Activated naive CD8-positive, alpha-beta T cell treated with anti-CD3 and anti-CD28 coated beads, Interleukin-2, amount 10 ng/mL, durations not matched to agents 7 days and 5 days (primary cell): ENCODE results near the gene ACTR1A. TPM values are rescaled to one million over a fixed set of nuclear protein-coding genes. Genes with fewer than 3 reads are reported as not detected.
A peak's percentile ranks its signal among the peaks of the same experiment; 100 is the strongest.
"Not testable (repeated sequence)": the region's sequence is repeated elsewhere in the genome, so short reads cannot be mapped to it uniquely, and the experiment has no call there.

ENCODE experiments used
- ATAC-seq: fragments of 150-1000 bp; cut with Tn5 transposase; one replicate; pipeline ENCODE4 v1.10.0; 2021; ENCODE audit warnings: low read depth, moderate library complexity
- POLR2A ChIA-PET: fragments of 350-600 bp; sonication (Branson Sonifier 250); formaldehyde crosslinking; loops from one replicate; lab custom pipeline; 2021; ENCODE audit warnings: antibody characterized with exemption; lab: Charles Lee
- DNase-seq: peaks from one replicate; pipeline ENCODE4 v3.0.0; 2021
- H3K27ac Mint-ChIP-seq: one replicate; pipeline ENCODE4 v1.8.0; 2022; ENCODE audit warnings: mild to moderate bottlenecking, mixed read lengths
- H3K27me3 Mint-ChIP-seq: one replicate; pipeline ENCODE4 v1.8.0; 2022; ENCODE audit warnings: mild to moderate bottlenecking, moderate library complexity, mixed read lengths
- H3K36me3 Mint-ChIP-seq: one replicate; pipeline ENCODE4 v1.8.0; 2021; ENCODE audit warnings: mild to moderate bottlenecking, mixed read lengths
- H3K4me1 Mint-ChIP-seq: one replicate; pipeline ENCODE4 v1.8.0; 2021; ENCODE audit warnings: mixed read lengths
- H3K4me3 Mint-ChIP-seq: one replicate; pipeline ENCODE4 v1.8.0; 2022; ENCODE audit warnings: mild to moderate bottlenecking, moderate library complexity, mixed read lengths
- H3K9me3 Mint-ChIP-seq: one replicate; pipeline ENCODE4 v1.8.0; 2021; ENCODE audit warnings: mixed read lengths
- total RNA-seq, 2 experiments: library from RNA; stranded (reverse); gene quantifications; one replicate each; pipeline ENCODE4 v1.2.3, GENCODE V29; 2021

Gene ACTR1A
- total RNA-seq, 2 experiments from 2014 or later = 64.8 to 67.6 TPM

DNA sequence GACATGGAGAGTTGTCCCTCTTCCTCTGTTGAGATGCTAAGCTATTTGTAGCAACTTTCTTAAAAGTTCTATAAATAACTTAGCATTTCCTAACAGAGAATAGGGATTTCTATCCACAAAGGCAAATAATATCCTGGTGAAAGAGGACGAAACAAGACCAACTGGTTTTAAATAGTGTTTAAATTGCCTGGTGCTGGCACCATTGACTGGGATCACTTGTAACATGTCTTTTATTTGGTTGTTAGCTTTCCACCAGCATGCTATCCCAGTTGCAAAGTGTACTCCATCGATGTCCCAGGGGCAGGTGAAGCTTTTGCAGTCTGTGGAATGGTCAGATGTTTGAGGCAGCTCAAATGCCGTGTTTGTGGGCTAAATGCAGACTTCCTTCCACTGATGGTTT lies 5.0 kb upstream of the ACTR1A start:
- POLR2A ChIA-PET = no interaction called here
- peaks cover 36% of the 10 kb centered on the region for H3K4me1 Mint-ChIP-seq
- DNase-seq = no peak
- no peaks in the 10 kb centered on the region for H3K9me3 Mint-ChIP-seq
- no peak overlapping the region for H3K27ac Mint-ChIP-seq
- H3K4me3 Mint-ChIP-seq = no peak overlapping the region
- H3K36me3 Mint-ChIP-seq = peaks cover 8% of the 10 kb centered on the region
- no peaks in the 10 kb centered on the region for H3K27me3 Mint-ChIP-seq
- ATAC-seq = no peak

DNA sequence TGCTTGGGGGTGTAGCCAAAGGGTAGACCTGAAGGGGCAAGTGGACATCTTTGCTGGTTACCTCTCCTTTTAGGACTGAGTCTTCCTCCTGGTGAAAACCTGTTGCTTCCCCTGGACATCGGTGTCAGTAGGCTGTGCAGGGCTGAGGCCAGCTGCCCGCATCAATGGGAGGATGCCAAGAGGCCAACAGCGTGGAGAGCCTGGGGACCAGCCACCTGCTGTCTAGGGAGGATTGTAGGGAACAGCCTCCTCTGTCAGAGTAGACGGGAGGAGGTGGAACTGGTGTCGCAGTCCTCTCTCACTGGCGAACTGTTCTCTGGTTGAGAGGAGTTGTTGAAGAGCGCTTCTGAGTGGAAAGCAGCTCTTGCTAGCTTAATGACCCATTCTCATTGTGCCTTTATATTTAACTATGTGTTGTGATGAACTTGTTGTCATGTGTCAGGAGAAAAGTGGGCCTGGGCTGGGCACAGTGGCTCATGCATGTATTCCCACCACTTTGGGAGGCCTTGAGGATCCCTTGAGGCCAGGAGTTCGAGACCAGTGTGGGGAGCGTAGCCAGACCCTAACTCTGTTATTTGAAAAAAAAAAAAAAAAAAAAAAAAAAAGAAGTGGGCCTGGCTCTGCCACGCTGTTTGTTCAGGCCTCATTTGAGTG lies 3.1 kb upstream of the ACTR1A start:
- H3K4me1 Mint-ChIP-seq = peaks cover 26% of the 10 kb centered on the region
- no peak overlapping the region for H3K4me3 Mint-ChIP-seq
- no peaks in the 10 kb centered on the region for H3K9me3 Mint-ChIP-seq
- ATAC-seq (no peak), DNase-seq (no peak)
- POLR2A ChIA-PET = interaction anchor here (1.2 to 3.2 kb wide), 4 partner anchors 44 to 137 kb away, joined by 4 to 17 read pairs (median 8); partner anchors contain the start of gene CUEDC2
- no peak overlapping the region for H3K27ac Mint-ChIP-seq
- H3K27me3 Mint-ChIP-seq = no peaks in the 10 kb centered on the region
- H3K36me3 Mint-ChIP-seq = peaks cover 3% of the 10 kb centered on the region

DNA sequence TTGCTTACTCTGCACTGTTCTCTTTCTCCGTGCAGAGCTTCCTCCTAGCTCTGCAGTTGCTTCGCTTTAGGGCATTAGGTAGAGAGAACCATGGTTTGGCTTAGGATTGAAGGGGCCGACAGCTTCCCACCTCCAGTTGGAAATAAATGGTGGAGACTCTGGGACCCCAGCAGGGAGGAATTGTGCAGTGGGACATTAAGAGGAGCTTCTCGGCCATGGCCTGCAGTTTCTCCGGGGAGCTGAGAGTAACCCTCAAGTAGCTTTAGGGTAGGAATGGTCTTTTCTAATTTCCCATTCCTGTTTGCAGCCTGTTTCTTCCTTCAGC lies 2.4 kb upstream of the ACTR1A start:
- Mint-ChIP-seq H3K4me1 (peaks cover 27% of the 10 kb centered on the region), H3K36me3 (peaks cover 3% of the 10 kb centered on the region), H3K27me3 (no peaks in the 10 kb centered on the region), H3K9me3 (no peaks in the 10 kb centered on the region), H3K4me3 (no peak overlapping the region), H3K27ac (peak overlapping the region; percentile 81)
- ATAC-seq (no peak), DNase-seq (no peak)
- POLR2A ChIA-PET = interaction anchor here (0.6 to 3.2 kb wide), 13 partner anchors 10 to 378 kb away, joined by 3 to 17 read pairs (median 4); partner anchors contain the start of gene CUEDC2

DNA sequence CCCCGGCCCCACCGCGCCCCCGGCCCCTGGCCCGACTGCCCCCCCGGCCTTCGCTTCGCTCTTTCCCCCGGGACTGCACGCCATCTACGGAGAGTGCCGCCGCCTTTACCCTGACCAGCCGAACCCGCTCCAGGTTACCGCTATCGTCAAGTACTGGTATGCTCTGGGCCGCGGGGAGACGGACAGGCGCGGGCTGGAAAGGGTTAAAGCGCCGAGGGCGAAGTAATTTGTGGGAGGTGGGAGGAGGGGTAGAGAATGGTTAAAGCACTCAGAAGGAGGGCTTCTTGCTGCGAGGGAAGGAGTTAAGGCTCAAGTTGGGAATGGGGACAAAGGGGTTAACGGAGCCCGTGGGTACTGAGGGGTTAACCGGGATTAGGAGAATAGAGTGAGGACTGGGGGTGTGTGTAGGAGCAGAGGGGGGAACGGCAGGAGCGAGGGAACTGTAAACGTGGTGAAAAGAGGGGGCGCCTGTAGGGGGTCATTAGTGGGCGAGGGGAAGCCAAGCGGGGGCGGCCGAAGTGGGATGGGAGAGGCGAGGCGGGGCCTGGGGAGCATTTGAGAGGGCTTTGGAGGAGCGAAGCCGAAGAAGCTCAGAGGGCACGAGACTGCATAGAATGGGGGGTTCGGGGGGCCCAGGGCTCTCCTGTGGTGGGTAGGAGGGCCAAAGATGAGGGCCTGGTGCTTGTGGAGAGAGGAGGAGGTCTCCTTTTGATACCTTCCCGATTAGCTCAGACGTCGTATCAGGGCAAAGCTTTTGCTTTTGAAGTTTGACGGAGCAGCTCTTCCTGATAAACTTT lies 1.9 kb upstream of the ACTR1A start:
- Mint-ChIP-seq H3K4me3 (no peak overlapping the region), H3K4me1 (peaks cover 27% of the 10 kb centered on the region), H3K9me3 (no peaks in the 10 kb centered on the region), H3K36me3 (peaks cover under 1% of the 10 kb centered on the region), H3K27me3 (no peaks in the 10 kb centered on the region), H3K27ac (peak overlapping the region; percentile 81)
- ATAC-seq (no peak), DNase-seq (peak; percentile 45)
- POLR2A ChIA-PET = interaction anchor here (0.5 to 3.2 kb wide), 16 partner anchors 10 to 390 kb away, joined by 3 to 17 read pairs (median 3); partner anchors contain the start of gene CUEDC2

DNA sequence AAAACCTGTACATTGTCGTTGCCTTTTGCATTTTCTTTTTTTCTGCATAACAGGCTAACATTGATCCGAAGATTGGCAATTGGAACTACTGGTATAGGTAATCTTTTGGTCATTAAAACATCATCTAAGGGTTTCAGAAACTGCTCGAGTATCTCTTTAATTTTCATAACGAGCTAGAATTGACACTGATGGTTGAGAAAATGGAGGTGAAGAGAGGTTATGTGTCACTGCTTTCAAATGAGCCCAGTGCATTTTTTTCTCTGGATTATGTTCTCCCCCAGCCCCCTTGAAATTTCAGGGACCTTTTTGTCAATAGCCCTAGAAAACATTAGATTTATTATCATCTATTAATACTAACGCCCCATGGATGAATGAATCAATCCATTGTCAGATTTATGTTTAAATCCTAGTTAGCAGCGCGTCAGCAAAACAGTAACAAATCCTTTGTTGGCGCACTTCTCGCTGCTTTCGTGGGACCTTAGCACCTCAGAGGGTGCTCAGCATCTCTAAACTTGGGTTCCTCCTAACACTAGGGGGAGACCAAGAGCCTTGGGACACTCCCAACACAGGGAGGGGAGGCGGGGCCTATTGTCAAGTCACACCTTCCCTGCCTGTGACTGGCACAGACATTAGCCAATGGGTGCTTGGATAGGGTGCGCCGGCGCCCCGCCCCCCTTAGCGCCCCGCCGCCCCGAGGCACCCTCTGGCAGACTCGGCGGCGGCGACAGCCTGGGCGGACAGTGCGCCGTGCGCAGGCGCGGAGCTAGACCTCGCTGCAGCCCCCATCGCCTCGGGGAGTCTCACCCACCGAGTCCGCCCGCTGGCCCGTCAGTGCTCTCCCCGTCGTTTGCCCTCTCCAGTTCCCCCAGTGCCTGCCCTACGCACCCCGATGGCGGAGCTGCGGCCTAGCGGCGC lies 1.0 kb upstream of the ACTR1A start, which contains the start of gene SUFU:
TSS of gene SUFU (plus strand) at position 709 of the 915 bp plus-strand sequence. CDS start at position 890, 181 bp downstream.
- H3K27ac Mint-ChIP-seq = peak within 1 kb of the TSS; percentile 81
- no peak within 1 kb of the TSS for H3K4me3 Mint-ChIP-seq
- H3K27me3 Mint-ChIP-seq = no peaks in the 10 kb centered on the region
- no peaks in the 10 kb centered on the region for H3K9me3 Mint-ChIP-seq
- DNase-seq (peak; percentile 96), ATAC-seq (peak; percentile 70)
- peaks cover 25% of the 10 kb centered on the region for H3K4me1 Mint-ChIP-seq
- POLR2A ChIA-PET = interaction anchor here (0.5 to 3.2 kb wide), 18 partner anchors 11 to 389 kb away, joined by 3 to 17 read pairs (median 3); partner anchors contain the start of genes ARL3, CUEDC2, SFXN2 and TRIM8
- H3K36me3 Mint-ChIP-seq = no peaks in the 10 kb centered on the region

DNA sequence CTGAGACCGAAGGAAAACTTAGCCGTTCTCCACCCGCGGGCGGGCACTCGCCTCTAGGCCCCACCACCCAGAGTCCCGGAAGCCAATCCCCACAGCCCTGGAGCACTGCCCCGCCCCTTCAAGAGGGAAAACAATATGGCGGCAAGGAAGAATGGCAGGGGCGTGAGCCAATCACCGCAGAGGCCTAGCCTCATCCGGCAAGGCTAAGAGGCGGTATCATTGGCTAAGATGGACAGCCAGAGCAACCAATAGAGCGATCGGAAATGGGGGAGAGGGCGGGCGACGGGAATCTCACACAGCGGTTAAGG lies 529 bp downstream of the ACTR1A start:
- no peak overlapping the region for H3K27ac Mint-ChIP-seq
- H3K4me1 Mint-ChIP-seq = peaks cover 24% of the 10 kb centered on the region
- no peak overlapping the region for H3K4me3 Mint-ChIP-seq
- H3K27me3 Mint-ChIP-seq = no peaks in the 10 kb centered on the region
- POLR2A ChIA-PET = interaction anchor here (1.0 to 1.2 kb wide), 6 partner anchors 20 to 174 kb away, joined by 3 to 8 read pairs (median 3); partner anchors contain the start of gene TRIM8
- DNase-seq = peak; percentile 92
- no peaks in the 10 kb centered on the region for H3K9me3 Mint-ChIP-seq
- peak; percentile 71 for ATAC-seq
- H3K36me3 Mint-ChIP-seq = peaks cover 2% of the 10 kb centered on the region

DNA sequence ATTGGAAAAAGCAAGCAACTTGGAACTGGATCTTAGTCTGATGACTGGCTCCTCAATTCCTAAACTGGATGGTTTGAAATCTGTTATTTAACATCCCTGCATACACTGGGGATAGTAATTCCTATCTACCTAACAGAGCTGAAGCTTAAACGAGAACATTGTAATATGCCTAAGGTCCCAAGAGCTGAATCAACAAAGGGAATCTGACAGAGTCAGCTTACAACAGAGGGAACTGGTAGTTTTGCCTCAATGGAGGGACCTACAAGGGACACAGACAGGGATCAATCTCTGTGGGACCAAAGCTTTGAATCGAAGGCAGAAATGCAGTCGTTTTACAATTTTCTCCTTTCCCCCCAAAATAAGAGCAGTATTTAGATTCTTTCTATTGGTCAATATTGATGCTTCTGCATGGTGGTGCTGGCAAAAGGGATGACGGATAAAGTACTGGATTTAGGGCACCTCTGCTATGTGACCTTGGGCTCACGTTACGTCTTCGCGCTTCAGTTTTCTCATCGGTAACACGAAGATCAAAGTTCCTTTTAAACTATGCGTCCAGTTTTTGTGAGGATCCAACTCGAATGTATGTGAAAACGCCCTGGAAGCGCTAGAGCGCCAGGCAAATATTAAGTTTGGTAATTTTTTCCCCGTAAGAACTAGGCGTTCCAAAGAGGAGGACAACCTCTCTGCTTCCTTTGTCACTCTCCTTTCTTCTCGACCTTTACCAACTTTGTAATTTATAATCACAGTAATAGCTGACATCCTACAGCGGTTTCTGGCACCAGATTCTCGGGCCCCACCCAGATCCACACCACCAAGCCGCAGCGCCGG lies 1.1 kb downstream of the ACTR1A start:
- H3K27me3 Mint-ChIP-seq = no peaks in the 10 kb centered on the region
- H3K36me3 Mint-ChIP-seq = peaks cover 2% of the 10 kb centered on the region
- ATAC-seq (no peak), DNase-seq (no peak)
- no peak overlapping the region for H3K4me3 Mint-ChIP-seq
- POLR2A ChIA-PET = interaction anchor here (1.0 to 1.1 kb wide), 3 partner anchors 19 to 102 kb away, joined by 3 to 4 read pairs (median 3); no protein-coding TSS in a partner anchor
- no peaks in the 10 kb centered on the region for H3K9me3 Mint-ChIP-seq
- H3K4me1 Mint-ChIP-seq = peaks cover 23% of the 10 kb centered on the region
- H3K27ac Mint-ChIP-seq = no peak overlapping the region

DNA sequence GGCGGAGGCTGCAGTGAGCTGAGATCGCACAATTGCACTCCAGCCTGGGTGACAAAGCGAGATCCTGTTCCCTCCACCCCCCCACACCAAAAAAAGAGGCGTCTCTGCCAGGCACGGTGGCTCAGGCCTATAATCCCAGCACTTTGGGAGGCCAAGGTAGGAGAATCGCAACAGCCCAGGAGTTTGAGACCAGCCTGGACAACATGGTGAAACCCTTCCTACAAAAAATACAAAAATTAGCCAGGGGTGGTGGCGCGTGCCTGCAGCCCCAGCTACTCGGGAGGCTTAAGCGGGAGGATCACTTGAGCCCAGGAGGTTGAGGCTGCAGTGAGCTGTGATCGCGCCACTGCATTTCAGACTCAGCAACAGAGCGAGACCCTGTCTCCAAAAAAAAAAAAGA lies 1.8 kb downstream of the ACTR1A start:
- not testable (repeated sequence) for H3K9me3 Mint-ChIP-seq, DNase-seq, H3K36me3 Mint-ChIP-seq, H3K27me3 Mint-ChIP-seq, H3K4me3 Mint-ChIP-seq, ATAC-seq, H3K27ac Mint-ChIP-seq
- POLR2A ChIA-PET = interaction anchor here (1.0 to 1.1 kb wide), 2 partner anchors 83 to 102 kb away, joined by 3 to 4 read pairs; no protein-coding TSS in a partner anchor
- peaks cover 21% of the 10 kb centered on the region for H3K4me1 Mint-ChIP-seq

DNA sequence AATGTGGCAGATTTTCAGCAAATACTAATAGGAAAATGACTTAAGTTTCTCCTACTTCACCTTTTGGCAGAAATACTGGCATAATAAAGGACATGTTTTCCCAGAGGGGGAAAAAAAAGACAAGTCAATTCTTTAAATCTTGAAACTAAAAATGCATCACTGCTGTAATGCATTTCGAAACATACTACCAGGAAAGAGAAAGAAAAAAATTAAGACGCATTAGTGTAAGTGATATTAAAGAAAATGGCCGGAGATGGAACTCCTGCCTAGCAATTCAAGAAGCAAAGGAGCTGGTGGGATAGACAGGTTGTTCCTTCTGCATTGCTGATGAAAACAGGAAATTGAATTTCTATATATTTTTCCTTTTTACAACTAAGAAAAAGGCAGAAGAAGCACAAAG lies 3.2 kb downstream of the ACTR1A start:
- POLR2A ChIA-PET = no interaction called here
- no peak overlapping the region for H3K27ac Mint-ChIP-seq
- H3K36me3 Mint-ChIP-seq = peaks cover 4% of the 10 kb centered on the region
- H3K27me3 Mint-ChIP-seq = no peaks in the 10 kb centered on the region
- no peak for ATAC-seq
- no peak for DNase-seq
- H3K4me3 Mint-ChIP-seq = no peak overlapping the region
- H3K4me1 Mint-ChIP-seq = peaks cover 13% of the 10 kb centered on the region
- no peaks in the 10 kb centered on the region for H3K9me3 Mint-ChIP-seq

DNA sequence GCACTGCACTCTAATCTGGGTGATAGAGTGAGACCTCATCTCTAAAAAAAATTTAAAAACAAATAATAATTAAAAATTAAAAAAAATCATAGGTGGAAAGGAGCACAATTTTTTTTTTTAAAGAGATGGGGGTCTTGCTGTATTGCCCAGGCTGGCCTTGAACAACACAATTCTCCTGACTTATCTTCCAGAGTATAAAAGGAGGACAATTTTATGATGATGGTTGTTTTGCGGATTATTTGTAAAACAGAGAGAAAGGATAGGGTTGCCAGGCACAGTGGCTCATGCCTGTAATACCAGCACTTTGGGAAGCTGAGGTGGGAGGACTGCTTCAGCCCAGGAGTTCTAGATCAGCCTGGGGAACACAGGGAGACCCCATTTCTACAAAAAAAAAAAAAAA lies 5.0 kb downstream of the ACTR1A start:
- Mint-ChIP-seq H3K9me3 (no peaks in the 10 kb centered on the region), H3K4me3 (no peak overlapping the region), H3K27ac (no peak overlapping the region), H3K4me1 (peaks cover 18% of the 10 kb centered on the region), H3K36me3 (peaks cover 4% of the 10 kb centered on the region), H3K27me3 (no peaks in the 10 kb centered on the region)
- POLR2A ChIA-PET = interaction anchor here (0.6 to 0.7 kb wide), 3 partner anchors 15 to 347 kb away, joined by 3 read pairs; no protein-coding TSS in a partner anchor
- no peak for DNase-seq
- no peak for ATAC-seq

DNA sequence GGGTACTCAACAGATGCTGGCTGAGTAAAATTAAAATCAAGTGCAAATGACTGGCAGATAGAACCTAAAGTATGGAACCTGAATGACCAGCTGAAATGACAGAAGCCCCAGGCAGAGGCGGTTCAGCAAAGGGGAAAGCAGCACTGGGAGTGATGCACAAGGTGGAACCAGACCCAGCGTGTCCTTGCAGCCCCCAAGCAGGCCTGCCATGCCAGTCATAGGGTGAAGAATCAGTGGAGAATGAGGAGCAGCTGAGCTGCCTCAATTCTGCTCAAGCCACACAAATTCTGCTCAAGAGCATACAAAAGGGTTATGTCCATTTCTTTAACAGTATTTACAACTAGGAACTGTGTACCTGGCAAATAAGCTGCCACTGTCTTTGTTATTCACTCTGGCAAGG lies 8.7 kb downstream of the ACTR1A start:
- Mint-ChIP-seq H3K36me3 (peaks cover 8% of the 10 kb centered on the region), H3K27ac (no peak overlapping the region), H3K27me3 (no peaks in the 10 kb centered on the region), H3K4me3 (no peak overlapping the region), H3K4me1 (peaks cover 18% of the 10 kb centered on the region), H3K9me3 (no peaks in the 10 kb centered on the region)
- DNase-seq (no peak), ATAC-seq (no peak)
- POLR2A ChIA-PET = interaction anchor here (1.2 kb wide), 1 partner anchor 11 kb away, joined by 3 read pairs; no protein-coding TSS in a partner anchor

DNA sequence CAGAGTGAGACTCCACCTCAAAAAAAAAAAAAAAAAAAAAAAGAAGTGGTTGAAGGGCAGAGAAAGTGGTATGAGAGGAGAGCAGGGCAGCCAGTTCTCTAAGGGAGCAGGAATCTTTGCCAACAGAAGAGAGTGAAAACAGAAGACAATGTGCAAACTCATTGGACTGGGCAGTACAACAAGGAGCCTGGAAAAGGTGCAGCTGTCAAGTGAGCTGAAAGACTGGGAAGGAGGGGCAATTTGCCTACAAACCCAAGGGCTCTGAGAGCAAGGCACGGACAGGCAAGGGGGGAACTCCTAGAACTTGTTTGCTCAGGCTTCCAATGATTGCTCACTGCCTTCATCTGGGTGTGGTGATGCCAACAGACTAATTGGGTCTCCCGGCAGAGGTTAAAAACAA lies 9.5 kb downstream of the ACTR1A start:
- Mint-ChIP-seq H3K4me1 (peaks cover 16% of the 10 kb centered on the region), H3K27me3 (no peaks in the 10 kb centered on the region), H3K9me3 (no peaks in the 10 kb centered on the region), H3K4me3 (no peak overlapping the region), H3K27ac (no peak overlapping the region), H3K36me3 (peaks cover 9% of the 10 kb centered on the region)
- POLR2A ChIA-PET = no interaction called here
- DNase-seq (no peak), ATAC-seq (no peak)
